Limb (tissue), 2 donors: ENCODE measurements around the gene PODXL.
"Not testable (repeated sequence)": the region's sequence is repeated elsewhere in the genome, so short reads cannot be mapped to it uniquely, and the experiment has no call there.

ENCODE experiments used
- DNase-seq, 2 donors: peaks; one replicate each; pipeline ENCODE4 v3.0.0-alpha.2; 2016; ENCODE audit errors: extremely low spot score in 2 of 2

Gene PODXL

GRCh38 chr7:131538071-131538812 lies 18.2 kb downstream of the PODXL start:
- no peak for DNase-seq

- no peak for DNase-seq
These were observed 18.9 kb downstream of the PODXL start for GRCh38 chr7:131537571-131537978.

GRCh38 chr7:131536361-131536849 lies 20.0 kb downstream of the PODXL start:
- DNase-seq: no peak

GRCh38 chr7:131533566-131534561 lies 22.6 kb downstream of the PODXL start:
- no peak for DNase-seq

- DNase-seq: no peak
These were observed 23.3 kb downstream of the PODXL start for GRCh38 chr7:131533151-131533559.

GRCh38 chr7:131532570-131533091 lies 23.8 kb downstream of the PODXL start:
- no peak for DNase-seq

- DNase-seq: no peak
These were observed 26.3 kb downstream of the PODXL start for GRCh38 chr7:131530137-131530536.

GRCh38 chr7:131529617-131530016 lies 26.8 kb downstream of the PODXL start:
- no peak for DNase-seq

- no peak for DNase-seq
These were observed 27.2 kb downstream of the PODXL start for GRCh38 chr7:131529179-131529578.

GRCh38 chr7:131527456-131527855 lies 29.0 kb downstream of the PODXL start:
- DNase-seq: no peak

- no peak for DNase-seq
These were observed 30.6 kb downstream of the PODXL start for GRCh38 chr7:131525820-131526219.

GRCh38 chr7:131524703-131525102 lies 31.7 kb downstream of the PODXL start:
- DNase-seq: no peak

- no peak for DNase-seq
These were observed 32.3 kb downstream of the PODXL start for GRCh38 chr7:131524115-131524514.

- DNase-seq: no peak
These were observed 34.0 kb downstream of the PODXL start for GRCh38 chr7:131522325-131522930.

GRCh38 chr7:131521651-131522163 lies 34.7 kb downstream of the PODXL start:
- DNase-seq: no peak

GRCh38 chr7:131518626-131519025 lies 37.8 kb downstream of the PODXL start:
- DNase-seq: no peak

GRCh38 chr7:131517218-131517923 lies 39.1 kb downstream of the PODXL start:
- DNase-seq: no peak

- not testable (repeated sequence) for DNase-seq
These were observed 41.0 kb downstream of the PODXL start for GRCh38 chr7:131515471-131515870.

GRCh38 chr7:131513245-131514061 lies 43.0 kb downstream of the PODXL start:
- DNase-seq: peak; percentile 67 to 86
